ENCODE data around the gene BASP1. TPM values are rescaled to one million over a fixed set of nuclear protein-coding genes. Genes with fewer than 3 reads are reported as not detected.

BASP1 gene
- 359 TPM for total RNA-seq

DNA sequence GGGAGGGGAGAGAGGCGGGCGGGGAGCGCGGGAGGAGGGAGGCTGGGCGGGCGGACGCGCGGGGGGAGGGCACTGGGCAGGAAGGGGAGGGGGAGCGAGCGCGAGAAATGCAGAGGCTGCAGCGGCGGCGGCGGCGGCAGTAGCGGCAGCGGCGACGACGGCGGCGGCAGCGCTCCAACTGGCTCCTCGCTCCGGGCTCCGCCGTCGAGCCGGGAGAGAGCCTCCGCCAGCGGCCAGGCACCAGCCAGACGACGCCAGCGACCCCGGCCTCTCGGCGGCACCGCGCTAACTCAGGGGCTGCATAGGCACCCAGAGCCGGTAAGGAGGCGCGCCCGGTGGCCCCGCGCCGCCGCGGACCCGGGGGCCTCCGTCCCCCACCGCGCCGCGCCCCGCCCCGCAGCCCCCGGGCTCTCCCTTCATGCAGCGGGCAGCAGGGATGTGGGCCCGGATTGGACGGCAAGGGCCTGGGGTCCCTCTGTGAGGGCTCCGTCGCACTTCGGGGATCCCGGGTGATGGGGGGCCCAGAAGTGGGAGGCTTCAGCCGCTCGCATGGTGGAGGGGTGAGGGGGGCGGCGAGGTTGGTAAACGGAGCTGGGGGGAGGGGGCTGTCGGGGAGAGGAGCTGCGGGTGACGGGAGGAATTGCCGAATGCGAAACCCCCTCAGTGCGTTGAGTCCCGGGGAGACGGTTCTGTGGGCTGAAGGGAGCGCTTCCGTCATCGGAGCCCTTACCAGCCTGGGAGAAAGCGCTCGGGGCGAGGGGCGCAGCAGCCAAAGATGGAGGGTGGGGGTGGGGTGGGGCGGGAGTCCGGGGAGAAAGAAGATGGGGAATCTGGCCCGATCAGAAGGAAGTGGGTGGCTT, at the start of gene BASP1:
Gene BASP1 (plus strand): TSS at position 139 of the 860 bp plus-strand sequence. CDS start 57,586 bp downstream, outside the sequence.
- no peak for DNase-seq

- DNase-seq = no peak
Measured at GRCh38 chr5:17169507-17169906, 47.9 kb upstream of the BASP1 start.

DNA sequence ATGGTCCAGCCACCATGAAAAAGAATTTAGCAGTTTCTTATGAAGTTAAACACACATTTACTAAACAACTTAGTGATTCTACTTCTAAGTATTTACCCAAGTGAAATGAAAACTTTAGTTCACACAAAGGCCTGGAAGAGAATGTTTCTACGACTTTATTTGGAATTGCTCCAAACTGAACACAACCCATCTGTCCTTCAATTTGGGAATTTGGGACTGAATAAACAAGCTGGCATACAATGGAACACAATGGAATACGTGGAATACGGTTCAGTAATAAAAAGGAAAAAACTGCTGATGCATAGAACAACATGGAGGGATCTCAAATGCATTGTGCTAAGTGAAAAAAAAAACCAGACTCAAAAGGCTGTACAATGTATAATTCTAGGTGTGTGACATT, 44.6 kb upstream of the BASP1 start:
- no peak for DNase-seq

GRCh38 chr5:17174965-17175364, 42.5 kb upstream of the BASP1 start:
- no peak for DNase-seq

- DNase-seq = no peak
Measured at GRCh38 chr5:17177501-17178372, 39.7 kb upstream of the BASP1 start.

GRCh38 chr5:17178373-17178675, 39.1 kb upstream of the BASP1 start:
- DNase-seq = no peak

- DNase-seq = no peak
Measured at GRCh38 chr5:17180330-17180843, 37.0 kb upstream of the BASP1 start.

GRCh38 chr5:17180864-17181723, 36.3 kb upstream of the BASP1 start:
- no peak for DNase-seq

- no peak for DNase-seq
Measured at GRCh38 chr5:17182494-17182893, 34.9 kb upstream of the BASP1 start.

DNA sequence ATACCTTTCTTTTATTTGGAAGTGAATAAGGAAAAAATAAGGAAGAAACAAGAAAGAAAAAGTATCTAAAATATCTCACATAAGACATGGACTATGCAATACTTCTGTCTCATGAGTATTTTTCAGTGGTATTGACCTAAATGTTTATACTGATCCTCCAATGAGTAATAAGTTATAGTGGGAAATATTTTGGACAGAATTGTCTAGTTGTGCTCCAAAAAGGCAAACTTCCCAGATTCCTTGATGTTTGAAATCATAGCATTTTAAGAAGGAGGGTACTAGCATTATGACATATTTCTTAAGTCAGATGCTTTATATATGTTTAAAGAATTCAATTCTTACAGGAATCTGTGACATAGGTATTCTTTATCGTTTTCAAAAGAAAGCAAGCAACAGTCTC, 34.5 kb upstream of the BASP1 start:
- no peak for DNase-seq

GRCh38 chr5:17183831-17184230, 33.6 kb upstream of the BASP1 start:
- DNase-seq = no peak

GRCh38 chr5:17184588-17184987, 32.8 kb upstream of the BASP1 start:
- DNase-seq = no peak

DNA sequence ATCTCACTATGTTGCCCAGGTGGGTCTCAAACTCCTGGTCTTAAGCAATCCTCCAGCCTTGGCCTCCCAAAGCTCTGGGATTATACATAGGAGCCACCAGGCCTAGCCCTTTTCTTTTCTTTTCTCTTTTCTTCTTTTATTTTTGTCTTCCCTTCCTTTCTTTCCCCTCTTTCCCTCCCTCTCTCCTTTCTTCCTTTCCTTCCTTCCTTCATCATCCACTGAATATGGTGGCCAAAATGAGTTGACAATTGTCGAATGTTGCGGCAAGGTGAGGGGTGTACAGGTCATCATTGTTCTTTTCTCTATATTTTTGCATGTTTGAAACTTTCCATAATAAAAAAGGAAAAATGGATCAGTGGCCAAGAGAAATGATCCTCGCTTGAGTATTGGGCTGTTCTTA, 32.1 kb upstream of the BASP1 start:
- no peak for DNase-seq

GRCh38 chr5:17185773-17186172, 31.7 kb upstream of the BASP1 start:
- no peak for DNase-seq

GRCh38 chr5:17186256-17186655, 31.2 kb upstream of the BASP1 start:
- no peak for DNase-seq

GRCh38 chr5:17187011-17187785, 30.2 kb upstream of the BASP1 start:
- no peak for DNase-seq

DNA sequence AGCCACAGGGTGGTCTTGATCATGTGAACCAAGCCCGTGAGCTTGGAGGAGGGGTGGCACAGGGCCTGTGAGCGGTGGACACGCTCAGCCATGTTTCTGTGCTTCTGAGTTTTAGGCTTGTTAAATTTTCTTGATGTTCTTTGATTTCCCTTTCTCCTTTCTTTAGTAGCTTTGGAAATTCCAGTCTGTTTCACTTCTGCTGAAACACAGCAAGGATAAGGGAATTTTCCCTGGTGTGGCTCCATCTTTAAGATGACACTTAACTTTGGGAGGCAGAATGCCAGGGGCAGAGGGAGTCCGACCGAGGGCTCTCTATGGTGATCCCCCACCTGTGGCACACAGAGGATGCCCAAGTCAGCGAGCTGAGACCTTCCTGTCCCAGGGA, 29.7 kb upstream of the BASP1 start:
- DNase-seq = no peak

- peak; percentile 17 for DNase-seq
Measured at GRCh38 chr5:17189381-17190036, 27.9 kb upstream of the BASP1 start.

DNA sequence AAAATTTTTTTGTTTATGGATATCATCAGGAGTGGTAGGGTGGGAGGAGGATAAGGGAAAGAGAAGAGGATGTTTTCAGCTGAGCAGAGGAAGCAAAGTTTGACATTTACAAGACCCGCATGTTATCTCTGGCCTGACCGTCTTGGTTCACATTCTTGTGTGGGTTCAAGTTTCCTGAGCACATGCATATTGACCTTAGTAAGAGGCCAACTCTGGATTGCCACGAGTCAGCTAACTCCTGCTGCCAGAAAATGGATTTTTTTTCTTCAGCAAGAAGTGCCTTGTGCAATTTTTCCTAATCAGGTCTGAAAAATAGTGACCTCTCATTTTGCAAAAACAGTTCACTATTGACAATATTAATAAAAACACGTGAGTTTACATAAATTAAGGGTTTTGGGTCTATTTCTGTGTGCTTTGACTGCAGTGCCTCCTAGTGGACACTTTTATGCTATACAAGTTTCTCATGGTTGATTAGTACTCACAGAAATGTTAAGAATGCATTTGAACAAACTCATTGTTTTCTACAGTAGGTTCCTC, 27.1 kb upstream of the BASP1 start:
- DNase-seq = no peak

- no peak for DNase-seq
Measured at GRCh38 chr5:17190799-17191391, 26.5 kb upstream of the BASP1 start.
